ENCODE results near the gene SFRP5. TPM values are rescaled to one million over a fixed set of nuclear protein-coding genes. Genes with fewer than 3 reads are reported as not detected.

SFRP5 gene
- total and polyA plus RNA-seq, 2 of the 13 experiments (the other 11 are each of a cell fraction or from before 2014, with no cell fraction given): 0.32 to 1.7 TPM

DNA sequence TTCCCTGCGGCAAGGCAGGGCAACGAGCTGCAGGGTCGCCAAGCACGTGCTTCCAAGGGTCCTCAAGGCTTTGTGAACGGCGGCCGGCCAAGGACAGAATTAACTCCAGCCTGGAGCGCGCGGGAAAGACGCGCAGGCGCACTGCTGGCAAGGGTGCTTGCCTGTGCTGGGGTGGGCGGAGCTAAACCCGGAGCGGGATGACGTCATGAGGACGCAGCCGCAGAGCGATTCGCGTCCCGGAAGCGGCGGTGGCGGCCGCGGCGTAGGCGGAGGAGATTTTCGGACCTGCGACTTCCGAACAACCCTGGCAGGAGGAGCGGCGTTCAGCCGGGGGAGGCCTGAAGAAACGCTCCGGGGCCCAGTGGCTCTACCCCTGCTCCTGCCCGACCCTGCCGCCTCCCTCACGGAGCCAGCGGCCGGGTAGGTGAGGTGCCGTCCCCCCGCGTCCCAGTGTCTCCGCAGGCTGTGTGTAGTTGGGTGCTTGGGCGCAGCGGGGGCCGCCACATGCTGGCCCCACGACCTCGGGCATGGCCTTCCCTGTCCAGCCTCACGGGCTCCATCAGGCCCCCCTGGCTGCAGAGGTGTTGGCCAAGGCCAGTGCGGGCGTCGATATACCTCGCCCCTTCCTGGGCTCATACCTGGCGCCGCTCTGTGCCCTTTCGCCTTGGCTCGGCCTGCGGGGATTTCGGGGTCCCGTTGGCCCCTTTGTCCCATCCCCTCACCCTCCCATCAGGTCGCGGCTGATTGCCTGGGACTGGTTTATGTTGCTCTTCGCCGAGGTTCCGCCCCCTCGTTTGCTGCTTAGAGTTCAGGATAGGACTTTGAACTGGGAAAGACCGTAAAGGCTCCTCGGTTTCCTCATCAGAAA lies 34.7 kb downstream of the SFRP5 start, which contains the start of gene ZFYVE27 (continued):
- TF ChIP-seq, protein P1, sequence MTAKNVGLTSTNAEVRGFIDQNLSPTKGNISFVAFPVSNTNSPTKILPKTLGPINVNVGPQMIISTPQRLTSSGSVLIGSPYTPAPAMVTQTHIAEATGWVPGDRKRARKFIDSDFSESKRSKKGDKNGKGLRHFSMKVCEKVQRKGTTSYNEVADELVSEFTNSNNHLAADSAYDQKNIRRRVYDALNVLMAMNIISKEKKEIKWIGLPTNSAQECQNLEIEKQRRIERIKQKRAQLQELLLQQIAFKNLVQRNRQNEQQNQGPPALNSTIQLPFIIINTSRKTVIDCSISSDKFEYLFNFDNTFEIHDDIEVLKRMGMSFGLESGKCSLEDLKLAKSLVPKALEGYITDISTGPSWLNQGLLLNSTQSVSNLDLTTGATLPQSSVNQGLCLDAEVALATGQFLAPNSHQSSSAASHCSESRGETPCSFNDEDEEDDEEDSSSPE (CRISPR knock-in tag; IDR thresholded peaks at IDR 0.05): peak; percentile 99
- TF ChIP-seq, protein P2, sequence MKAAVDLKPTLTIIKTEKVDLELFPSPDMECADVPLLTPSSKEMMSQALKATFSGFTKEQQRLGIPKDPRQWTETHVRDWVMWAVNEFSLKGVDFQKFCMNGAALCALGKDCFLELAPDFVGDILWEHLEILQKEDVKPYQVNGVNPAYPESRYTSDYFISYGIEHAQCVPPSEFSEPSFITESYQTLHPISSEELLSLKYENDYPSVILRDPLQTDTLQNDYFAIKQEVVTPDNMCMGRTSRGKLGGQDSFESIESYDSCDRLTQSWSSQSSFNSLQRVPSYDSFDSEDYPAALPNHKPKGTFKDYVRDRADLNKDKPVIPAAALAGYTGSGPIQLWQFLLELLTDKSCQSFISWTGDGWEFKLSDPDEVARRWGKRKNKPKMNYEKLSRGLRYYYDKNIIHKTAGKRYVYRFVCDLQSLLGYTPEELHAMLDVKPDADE (CRISPR knock-in tag; IDR thresholded peaks at IDR 0.05): no peak; the same call in 1 of the 2 replicates
- no peak for TF ChIP-seq TCF12 (IDR thresholded peaks at IDR 0.05)
- TF ChIP-seq TCF12 (CRISPR knock-in tag; IDR thresholded peaks at IDR 0.05): peak; percentile 80; the same call in 1 of the 2 replicates
- peak; percentile 86 for TF ChIP-seq YEATS4 (CRISPR knock-in tag; IDR thresholded peaks at IDR 0.05; ENCODE audit: borderline replicate concordance)
- TF ChIP-seq, protein P3, sequence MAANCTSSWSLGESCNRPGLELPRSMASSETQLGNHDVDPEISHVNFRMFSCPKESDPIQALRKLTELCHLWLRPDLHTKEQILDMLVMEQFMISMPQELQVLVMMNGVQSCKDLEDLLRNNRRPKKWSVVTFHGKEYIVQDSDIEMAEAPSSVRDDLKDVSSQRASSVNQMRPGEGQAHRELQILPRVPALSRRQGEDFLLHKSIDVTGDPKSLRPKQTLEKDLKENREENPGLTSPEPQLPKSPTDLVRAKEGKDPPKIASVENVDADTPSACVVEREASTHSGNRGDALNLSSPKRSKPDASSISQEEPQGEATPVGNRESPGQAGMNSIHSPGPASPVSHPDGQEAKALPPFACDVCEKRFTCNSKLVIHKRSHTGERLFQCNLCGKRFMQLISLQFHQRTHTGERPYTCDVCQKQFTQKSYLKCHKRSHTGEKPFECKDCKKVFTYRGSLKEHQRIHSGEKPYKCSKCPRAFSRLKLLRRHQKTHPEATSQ (CRISPR knock-in tag; IDR thresholded peaks at IDR 0.05; ENCODE audit: borderline replicate concordance): peak; percentile 99
- TF ChIP-seq KLF16 (CRISPR knock-in tag; IDR thresholded peaks at IDR 0.05): peak in 1 of 2 experiments; percentile 95; a peak in 2 of 4 replicates
- peak; percentile 44; the same call in 1 of the 3 replicates for TF ChIP-seq MXI1 (IDR thresholded peaks at IDR 0.05; ENCODE audit: borderline replicate concordance, low read depth, low read length)
- TF ChIP-seq GPN1 (CRISPR knock-in tag; IDR thresholded peaks at IDR 0.05; ENCODE audit: borderline replicate concordance): peak; percentile 93; the same call in 1 of the 2 replicates
- peak; percentile 62; the same call in 1 of the 2 replicates for TF ChIP-seq NFKBIZ (CRISPR knock-in tag; IDR thresholded peaks at IDR 0.05)
- TF ChIP-seq U2AF2 (IDR thresholded peaks at IDR 0.05; ENCODE audit: low read depth, low read length): no peak
- TF ChIP-seq PLRG1 (conservative IDR thresholded peaks at IDR 0.05): no peak
- TF ChIP-seq, protein P4, sequence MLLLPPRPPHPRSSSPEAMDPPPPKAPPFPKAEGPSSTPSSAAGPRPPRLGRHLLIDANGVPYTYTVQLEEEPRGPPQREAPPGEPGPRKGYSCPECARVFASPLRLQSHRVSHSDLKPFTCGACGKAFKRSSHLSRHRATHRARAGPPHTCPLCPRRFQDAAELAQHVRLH (CRISPR knock-in tag; IDR thresholded peaks at IDR 0.05; ENCODE audit: borderline replicate concordance, low read depth): peak; percentile 98
- TF ChIP-seq KLF11 (CRISPR knock-in tag; IDR thresholded peaks at IDR 0.05): peak; percentile 94
- peak; percentile 93; the same call in 1 of the 2 replicates for TF ChIP-seq TOE1 (CRISPR knock-in tag; IDR thresholded peaks at IDR 0.05)
- TF ChIP-seq RORA (CRISPR knock-in tag; IDR thresholded peaks at IDR 0.05): no peak
- TF ChIP-seq ZNF160 (CRISPR knock-in tag; IDR thresholded peaks at IDR 0.05): peak; percentile 81; the same call in 1 of the 2 replicates
- TF ChIP-seq TCF7L2 (IDR thresholded peaks at IDR 0.05; ENCODE audit: low read depth, low read length): no peak
- TF ChIP-seq STAG1 (CRISPR knock-in tag; IDR thresholded peaks at IDR 0.05): no peak
- TF ChIP-seq, protein P5, sequence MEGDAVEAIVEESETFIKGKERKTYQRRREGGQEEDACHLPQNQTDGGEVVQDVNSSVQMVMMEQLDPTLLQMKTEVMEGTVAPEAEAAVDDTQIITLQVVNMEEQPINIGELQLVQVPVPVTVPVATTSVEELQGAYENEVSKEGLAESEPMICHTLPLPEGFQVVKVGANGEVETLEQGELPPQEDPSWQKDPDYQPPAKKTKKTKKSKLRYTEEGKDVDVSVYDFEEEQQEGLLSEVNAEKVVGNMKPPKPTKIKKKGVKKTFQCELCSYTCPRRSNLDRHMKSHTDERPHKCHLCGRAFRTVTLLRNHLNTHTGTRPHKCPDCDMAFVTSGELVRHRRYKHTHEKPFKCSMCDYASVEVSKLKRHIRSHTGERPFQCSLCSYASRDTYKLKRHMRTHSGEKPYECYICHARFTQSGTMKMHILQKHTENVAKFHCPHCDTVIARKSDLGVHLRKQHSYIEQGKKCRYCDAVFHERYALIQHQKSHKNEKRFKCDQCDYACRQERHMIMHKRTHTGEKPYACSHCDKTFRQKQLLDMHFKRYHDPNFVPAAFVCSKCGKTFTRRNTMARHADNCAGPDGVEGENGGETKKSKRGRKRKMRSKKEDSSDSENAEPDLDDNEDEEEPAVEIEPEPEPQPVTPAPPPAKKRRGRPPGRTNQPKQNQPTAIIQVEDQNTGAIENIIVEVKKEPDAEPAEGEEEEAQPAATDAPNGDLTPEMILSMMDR (CRISPR knock-in tag; IDR thresholded peaks at IDR 0.05): peak; percentile 19; the same call in 1 of the 2 replicates
